RCC 7860 (cell line): Measurements from ENCODE around the gene COL15A1.

ENCODE experiments used
- DNase-seq: peaks from one replicate; pipeline ENCODE4 v3.0.0-alpha.2; 2015; ENCODE audit warnings: low spot score
- FAIRE-seq: peaks from 2 replicates; lab custom pipeline; 2012; peaks lifted over from hg19 to GRCh38; lab: Jason Lieb, UNC

Gene COL15A1

GRCh38 chr9:99103901-99104458, 160.3 kb downstream of the COL15A1 start:
- FAIRE-seq (no peak), DNase-seq (no peak)

- DNase-seq (peak; percentile 77), FAIRE-seq (no peak)
These were observed 160.9 kb downstream of the COL15A1 start, which contains the start of gene TGFBR1 for GRCh38 chr9:99104459-99105151. Gene TGFBR1 (plus strand): TSS chr9:99105113. CDS start chr9:99105206, 93 bp downstream.

GRCh38 chr9:99105152-99106043, 161.7 kb downstream of the COL15A1 start:
- DNase-seq (peak; percentile 49), FAIRE-seq (no peak)

- FAIRE-seq, result no peak
These were observed 162.3 kb downstream of the COL15A1 start for GRCh38 chr9:99106044-99106375.

GRCh38 chr9:99107421-99107820, 163.7 kb downstream of the COL15A1 start:
- DNase-seq, result no peak
- FAIRE-seq, result no peak

More at GRCh38 chr9:99106044-99106375, 162.3 kb downstream of the COL15A1 start:
- no peak for DNase-seq

- DNase-seq (no peak), FAIRE-seq (no peak)
These were observed 164.4 kb downstream of the COL15A1 start for GRCh38 chr9:99108131-99108530.

- DNase-seq (no peak), FAIRE-seq (no peak)
These were observed 165.8 kb downstream of the COL15A1 start for GRCh38 chr9:99109522-99109921.

GRCh38 chr9:99112750-99113413, 169.2 kb downstream of the COL15A1 start:
- DNase-seq (no peak), FAIRE-seq (no peak)

- DNase-seq, result no peak
- FAIRE-seq, result no peak
These were observed 169.8 kb downstream of the COL15A1 start for GRCh38 chr9:99113414-99114048.

GRCh38 chr9:99114049-99114440, 170.3 kb downstream of the COL15A1 start:
- DNase-seq (no peak), FAIRE-seq (no peak)

GRCh38 chr9:99114846-99115500, 171.3 kb downstream of the COL15A1 start:
- no peak for DNase-seq
- no peak for FAIRE-seq

- FAIRE-seq, result no peak
- DNase-seq, result no peak
These were observed 172.3 kb downstream of the COL15A1 start for GRCh38 chr9:99116003-99116411.

- FAIRE-seq (no peak), DNase-seq (no peak)
These were observed 175.2 kb downstream of the COL15A1 start for GRCh38 chr9:99118782-99119466.

GRCh38 chr9:99119976-99120655, 176.4 kb downstream of the COL15A1 start:
- FAIRE-seq (no peak), DNase-seq (no peak)
